ENCODE measurements around the gene KCNMB1.

KCNMB1 gene

GRCh38 chr5:170414786-170415185 lies 25.6 kb upstream of the KCNMB1 start:
- no peaks in the 10 kb centered on the region for H3K36me3 ChIP-seq (ENCODE audit: insufficient read depth, low read length)
- H2AFZ ChIP-seq (ENCODE audit: low read length), result no peak overlapping the region
- no peaks in the 10 kb centered on the region for H3K27me3 ChIP-seq (ENCODE audit: insufficient read depth, low read length, poor library complexity, severe bottlenecking)
- H3K4me2 ChIP-seq (ENCODE audit: low read depth, low read length, poor library complexity, severe bottlenecking), result no peak overlapping the region
- H3K9ac ChIP-seq (ENCODE audit: low read depth, low read length, poor library complexity, severe bottlenecking), result no peak overlapping the region
- H4K20me1 ChIP-seq (ENCODE audit: insufficient read depth, low read length, poor library complexity, severe bottlenecking), result no peaks in the 10 kb centered on the region
- H3K79me2 ChIP-seq (ENCODE audit: insufficient read depth, low read length), result no peaks in the 10 kb centered on the region
- TF ChIP-seq CTCF (conservative IDR thresholded peaks at IDR 0.05; ENCODE audit: low read length) (no peak), EZH2phosphoT487 (IDR thresholded peaks at IDR 0.05; ENCODE audit: borderline replicate concordance) (no peak)
- no peak overlapping the region for H3K4me3 ChIP-seq (ENCODE audit: low read length, poor library complexity, severe bottlenecking)
- H3K9me3 ChIP-seq (ENCODE audit: insufficient read depth, low read depth, low read length), result no peaks in the 10 kb centered on the region
- no peaks in the 10 kb centered on the region for H3K4me1 ChIP-seq (ENCODE audit: insufficient read depth, low read length, poor library complexity, severe bottlenecking)
- H3K9me2 ChIP-seq (replicated peaks; ENCODE audit: low read depth, low read length), result no peaks in the 10 kb centered on the region
- H3F3A ChIP-seq (ENCODE audit: low read depth), result no peaks in the 10 kb centered on the region

DNA sequence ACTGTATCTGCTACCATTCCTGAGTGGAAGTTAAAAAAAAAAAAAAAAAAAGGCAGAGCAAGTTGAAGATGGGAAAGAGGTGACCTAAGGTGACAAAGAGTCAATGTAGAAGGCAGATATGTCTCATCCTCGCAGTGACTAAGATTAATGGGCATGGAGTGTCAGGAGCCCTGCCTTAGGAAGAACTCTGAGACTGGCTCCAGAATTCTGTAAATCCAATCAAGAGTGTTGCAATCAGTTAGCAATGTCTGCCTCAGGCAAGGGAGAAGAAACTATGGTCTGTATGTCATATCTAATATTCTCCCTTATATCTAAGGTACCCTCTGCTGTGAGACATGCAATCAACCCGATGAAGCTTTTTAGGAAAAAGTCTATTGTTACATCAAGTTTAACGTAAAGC lies 24.7 kb upstream of the KCNMB1 start:
- no peaks in the 10 kb centered on the region for H3K79me2 ChIP-seq (ENCODE audit: insufficient read depth, low read length)
- H4K20me1 ChIP-seq (ENCODE audit: insufficient read depth, low read length, poor library complexity, severe bottlenecking), result no peaks in the 10 kb centered on the region
- no peaks in the 10 kb centered on the region for H3K27me3 ChIP-seq (ENCODE audit: insufficient read depth, low read length, poor library complexity, severe bottlenecking)
- H2AFZ ChIP-seq (ENCODE audit: low read length), result no peak overlapping the region
- no peaks in the 10 kb centered on the region for H3K4me1 ChIP-seq (ENCODE audit: insufficient read depth, low read length, poor library complexity, severe bottlenecking)
- no peak overlapping the region for H3K4me3 ChIP-seq (ENCODE audit: low read length, poor library complexity, severe bottlenecking)
- H3K9me3 ChIP-seq (ENCODE audit: insufficient read depth, low read depth, low read length), result no peaks in the 10 kb centered on the region
- H3K9ac ChIP-seq (ENCODE audit: low read depth, low read length, poor library complexity, severe bottlenecking), result no peak overlapping the region
- no peaks in the 10 kb centered on the region for H3F3A ChIP-seq (ENCODE audit: low read depth)
- H3K4me2 ChIP-seq (ENCODE audit: low read depth, low read length, poor library complexity, severe bottlenecking), result no peak overlapping the region
- no peaks in the 10 kb centered on the region for H3K36me3 ChIP-seq (ENCODE audit: insufficient read depth, low read length)
- no peaks in the 10 kb centered on the region for H3K9me2 ChIP-seq (replicated peaks; ENCODE audit: low read depth, low read length)
- TF ChIP-seq EZH2phosphoT487 (IDR thresholded peaks at IDR 0.05; ENCODE audit: borderline replicate concordance), result no peak
- TF ChIP-seq CTCF (conservative IDR thresholded peaks at IDR 0.05; ENCODE audit: low read length), result no peak

DNA sequence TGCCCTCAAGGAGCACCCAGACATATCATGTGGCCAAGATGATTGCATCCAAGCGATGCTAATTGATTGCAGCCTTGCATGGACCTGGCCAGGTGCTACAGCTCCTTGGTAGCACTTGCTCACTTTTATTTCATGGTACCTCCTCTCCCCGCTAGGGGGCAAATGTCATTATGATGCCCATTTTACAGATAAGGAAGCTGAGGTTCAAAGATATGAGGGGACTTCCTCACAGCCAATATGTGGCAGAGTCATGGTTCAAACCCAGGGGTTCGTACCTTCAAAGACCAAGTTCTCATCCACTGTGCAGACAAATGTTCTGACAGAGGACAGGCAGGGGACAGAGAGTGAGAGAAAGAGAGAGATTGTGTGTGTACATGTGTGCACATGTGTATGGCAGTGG lies 21.9 kb upstream of the KCNMB1 start:
- no peak overlapping the region for H3K4me2 ChIP-seq (ENCODE audit: low read depth, low read length, poor library complexity, severe bottlenecking)
- no peaks in the 10 kb centered on the region for H3F3A ChIP-seq (ENCODE audit: low read depth)
- no peaks in the 10 kb centered on the region for H3K9me2 ChIP-seq (replicated peaks; ENCODE audit: low read depth, low read length)
- H3K4me3 ChIP-seq (ENCODE audit: low read length, poor library complexity, severe bottlenecking), result no peak overlapping the region
- TF ChIP-seq CTCF (conservative IDR thresholded peaks at IDR 0.05; ENCODE audit: low read length), result no peak
- no peaks in the 10 kb centered on the region for H4K20me1 ChIP-seq (ENCODE audit: insufficient read depth, low read length, poor library complexity, severe bottlenecking)
- H3K9me3 ChIP-seq (ENCODE audit: insufficient read depth, low read depth, low read length), result no peaks in the 10 kb centered on the region
- no peaks in the 10 kb centered on the region for H3K4me1 ChIP-seq (ENCODE audit: insufficient read depth, low read length, poor library complexity, severe bottlenecking)
- H2AFZ ChIP-seq (ENCODE audit: low read length), result no peak overlapping the region
- H3K27me3 ChIP-seq (ENCODE audit: insufficient read depth, low read length, poor library complexity, severe bottlenecking), result no peaks in the 10 kb centered on the region
- H3K36me3 ChIP-seq (ENCODE audit: insufficient read depth, low read length), result no peaks in the 10 kb centered on the region
- H3K79me2 ChIP-seq (ENCODE audit: insufficient read depth, low read length), result no peaks in the 10 kb centered on the region
- no peak overlapping the region for H3K9ac ChIP-seq (ENCODE audit: low read depth, low read length, poor library complexity, severe bottlenecking)

Data from Loucy (cell line).